22Rv1 (cell line): ENCODE measurements around the gene ADAM8.

ENCODE experiments used
- ZFX ChIP-seq: fragments of 450-650 bp; IDR thresholded peaks from 2 replicates; pipeline ENCODE4 v1.6.1; 2017; ENCODE audit warnings: antibody characterized with exemption, borderline replicate concordance
- TF ChIP-seq, protein P1 (sequence below): fragments of 450-650 bp; IDR thresholded peaks from 2 replicates; pipeline ENCODE4 v1.5.1; 2017; ENCODE audit warnings: mild to moderate bottlenecking

DNA sequence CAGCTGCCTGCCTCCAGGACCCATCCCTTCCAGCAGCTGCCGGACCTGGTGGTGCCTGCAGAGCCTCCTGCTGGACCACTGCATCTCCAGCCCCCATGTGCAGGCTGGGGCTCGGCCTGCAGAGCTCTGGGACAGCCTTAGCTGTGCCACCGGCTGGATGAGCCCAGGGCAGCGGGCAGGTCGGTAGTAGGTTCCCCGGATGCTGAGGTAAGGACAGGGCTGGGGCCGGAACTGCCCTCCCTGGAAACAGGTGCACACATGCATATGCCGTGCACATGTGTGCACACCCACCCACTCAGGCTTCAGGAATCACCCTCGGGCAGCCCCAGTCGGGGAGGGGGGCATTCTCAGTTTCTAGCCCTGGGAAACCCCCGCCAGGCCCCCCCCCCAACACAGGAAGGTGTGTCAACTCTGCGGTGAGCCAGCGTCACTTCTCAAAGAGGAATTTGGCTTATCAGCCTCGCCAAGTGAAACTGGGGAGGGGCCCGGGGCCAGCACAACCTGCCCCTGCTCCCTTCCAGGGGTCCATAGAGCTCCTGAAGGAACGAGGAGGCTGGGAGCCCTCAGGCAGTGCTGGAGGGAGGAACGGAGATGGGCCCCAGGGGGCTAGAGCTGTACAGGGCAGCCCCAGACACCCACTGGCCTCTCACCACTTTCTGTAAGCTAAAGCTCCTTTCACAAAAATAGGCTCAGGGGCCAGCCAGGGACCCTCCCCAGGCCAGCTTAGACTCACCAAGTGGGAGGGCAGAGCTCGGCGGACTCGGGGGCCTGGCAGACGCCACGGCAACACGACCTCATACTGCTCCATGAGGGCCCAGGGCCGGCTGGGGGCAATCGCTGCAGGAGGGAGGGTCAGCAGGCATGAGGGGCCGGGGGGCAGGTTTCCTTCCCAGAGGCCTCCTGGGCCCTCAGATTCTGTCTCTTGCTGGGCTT, 1.7 kb downstream of the ADAM8 start:
- TF ChIP-seq, protein P1, sequence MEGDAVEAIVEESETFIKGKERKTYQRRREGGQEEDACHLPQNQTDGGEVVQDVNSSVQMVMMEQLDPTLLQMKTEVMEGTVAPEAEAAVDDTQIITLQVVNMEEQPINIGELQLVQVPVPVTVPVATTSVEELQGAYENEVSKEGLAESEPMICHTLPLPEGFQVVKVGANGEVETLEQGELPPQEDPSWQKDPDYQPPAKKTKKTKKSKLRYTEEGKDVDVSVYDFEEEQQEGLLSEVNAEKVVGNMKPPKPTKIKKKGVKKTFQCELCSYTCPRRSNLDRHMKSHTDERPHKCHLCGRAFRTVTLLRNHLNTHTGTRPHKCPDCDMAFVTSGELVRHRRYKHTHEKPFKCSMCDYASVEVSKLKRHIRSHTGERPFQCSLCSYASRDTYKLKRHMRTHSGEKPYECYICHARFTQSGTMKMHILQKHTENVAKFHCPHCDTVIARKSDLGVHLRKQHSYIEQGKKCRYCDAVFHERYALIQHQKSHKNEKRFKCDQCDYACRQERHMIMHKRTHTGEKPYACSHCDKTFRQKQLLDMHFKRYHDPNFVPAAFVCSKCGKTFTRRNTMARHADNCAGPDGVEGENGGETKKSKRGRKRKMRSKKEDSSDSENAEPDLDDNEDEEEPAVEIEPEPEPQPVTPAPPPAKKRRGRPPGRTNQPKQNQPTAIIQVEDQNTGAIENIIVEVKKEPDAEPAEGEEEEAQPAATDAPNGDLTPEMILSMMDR: no peak
- TF ChIP-seq ZFX: no peak
